CD14-positive monocyte (primary cell): ENCODE results near the gene CLEC2B. TPM values are rescaled to one million over a fixed set of nuclear protein-coding genes. Genes with fewer than 3 reads are reported as not detected.
A peak's percentile ranks its signal among the peaks of the same experiment; 100 is the strongest.

ENCODE experiments used
- DNase-seq, 3 donors: peaks; one replicate each; pipeline ENCODE4 v3.0.0-alpha.2; 2011 to 2022
- H2AFZ ChIP-seq: 2 replicates; pipeline ENCODE4 v1.6.0; 2012; ENCODE audit warnings: mild to moderate bottlenecking, low read depth, low read length, inconsistent platforms; ENCODE audit not compliant: insufficient read depth, poor library complexity, severe bottlenecking
- H3K27ac ChIP-seq, 2 donors: 1 replicate in 1 of 2; 2 replicates in 1 of 2; pipeline ENCODE4 v1.5.1; 2012 to 2013; ENCODE audit warnings: low read length in 2 of 2, control low read depth in 1 of 2, inconsistent platforms in 1 of 2, low read depth in 1 of 2, mild to moderate bottlenecking in 1 of 2
- H3K27me3 ChIP-seq, 2 donors: one replicate each; pipeline versions ENCODE4 v1.6.0 to v1.6.1; 2011 to 2013; ENCODE audit warnings: low read length in 2 of 2; ENCODE audit not compliant: control insufficient read depth in 2 of 2, insufficient read depth in 2 of 2
- H3K36me3 ChIP-seq, 2 donors: replicated peaks in 1 of 2; 1 replicate in 1 of 2; 2 replicates in 1 of 2; pipeline versions ENCODE4 v1.5.1 to v1.6.1; 2012 to 2013; ENCODE audit warnings: low read length in 2 of 2, control low read depth in 1 of 2, inconsistent platforms in 1 of 2, mild to moderate bottlenecking in 1 of 2; ENCODE audit not compliant: insufficient read depth in 2 of 2, control insufficient read depth in 1 of 2
- H3K4me1 ChIP-seq, 2 donors: 1 replicate in 1 of 2; 2 replicates in 1 of 2; pipeline versions ENCODE4 v1.5.1 to v1.6.1; 2012 to 2013; ENCODE audit warnings: low read length in 2 of 2, control low read depth in 1 of 2, inconsistent platforms in 1 of 2, mild to moderate bottlenecking in 1 of 2, moderate library complexity in 1 of 2; ENCODE audit not compliant: insufficient read depth in 2 of 2, control insufficient read depth in 1 of 2
- H3K4me2 ChIP-seq: replicated peaks from 2 replicates; pipeline ENCODE3; 2012; ENCODE audit warnings: low read length, moderate library complexity, mild to moderate bottlenecking; ENCODE audit not compliant: poor library complexity, severe bottlenecking; ENCODE audit errors: extremely low read depth
- H3K4me3 ChIP-seq, 3 experiments: fragments of 200-600 bp in 1 of 3; sonication (generic) in 1 of 3; replicated peaks in 1 of 3; 1 replicate in 2 of 3; 2 replicates in 1 of 3; pipeline ENCODE4 v1.5.1; 2011 to 2013; ENCODE audit warnings: low read length in 3 of 3, mild to moderate bottlenecking in 3 of 3, control low read depth in 2 of 3, low read depth in 2 of 3, inconsistent platforms in 1 of 3, moderate library complexity in 1 of 3
- H3K79me2 ChIP-seq: 2 replicates; pipeline ENCODE4 v1.6.0; 2012; ENCODE audit warnings: mild to moderate bottlenecking, control low read depth, inconsistent platforms, low read length, moderate library complexity; ENCODE audit not compliant: insufficient read depth
- H3K9ac ChIP-seq: 2 replicates; pipeline ENCODE4 v1.6.0; 2017; ENCODE audit warnings: low read length, mild to moderate bottlenecking; ENCODE audit not compliant: insufficient read depth, poor library complexity, severe bottlenecking
- H3K9me3 ChIP-seq, 2 donors: replicated peaks in 1 of 2; 1 replicate in 1 of 2; 2 replicates in 1 of 2; pipeline versions ENCODE4 v1.5.1 to v1.6.1; 2012 to 2013; ENCODE audit warnings: low read length in 2 of 2, control low read depth in 1 of 2; ENCODE audit not compliant: control insufficient read depth in 1 of 2, insufficient read depth in 1 of 2
- H4K20me1 ChIP-seq: 2 replicates; pipeline ENCODE4 v1.6.0; 2012; ENCODE audit warnings: mild to moderate bottlenecking, low read length, control low read depth, moderate library complexity; ENCODE audit not compliant: insufficient read depth
- H3K27ac Mint-ChIP-seq, 7 donors: one replicate each; pipeline ENCODE4 v1.8.0; 2020; ENCODE audit warnings: mild to moderate bottlenecking in 7 of 7, mixed read lengths in 7 of 7, moderate library complexity in 6 of 7, inconsistent platforms in 2 of 7
- H3K27me3 Mint-ChIP-seq, 3 donors: one replicate each; pipeline ENCODE4 v1.8.0; 2021 to 2022; ENCODE audit warnings: low read depth in 3 of 3, mild to moderate bottlenecking in 3 of 3, mixed read lengths in 3 of 3, moderate library complexity in 3 of 3, inconsistent platforms in 1 of 3
- H3K36me3 Mint-ChIP-seq, 2 donors: one replicate each; pipeline ENCODE4 v1.8.0; 2020; ENCODE audit warnings: mixed read lengths in 2 of 2, inconsistent platforms in 1 of 2, mild to moderate bottlenecking in 1 of 2
- H3K4me1 Mint-ChIP-seq: one replicate; pipeline ENCODE4 v1.8.0; 2020; ENCODE audit warnings: mild to moderate bottlenecking, mixed read lengths
- H3K4me3 Mint-ChIP-seq, 2 donors: one replicate each; pipeline ENCODE4 v1.8.0; 2020; ENCODE audit warnings: mild to moderate bottlenecking in 2 of 2, mixed read lengths in 2 of 2, moderate library complexity in 1 of 2
- H3K9me3 Mint-ChIP-seq, 7 donors: one replicate each; pipeline ENCODE4 v1.8.0; 2020 to 2022; ENCODE audit warnings: mixed read lengths in 7 of 7, mild to moderate bottlenecking in 6 of 7, moderate library complexity in 6 of 7, inconsistent platforms in 2 of 7
- WGBS: methylation state at CpG from one replicate; pipeline ENCODE4 v1.1.5; 2013; ENCODE audit warnings: missing lambda C conversion rate; ENCODE audit not compliant: insufficient coverage; 5-methylcytosine and 5-hydroxymethylcytosine counted together
- intact Hi-C, 2 donors: fragments of 100-400 bp; cut with micrococcal nuclease; formaldehyde crosslinking; loops; one replicate each; pipeline versions ENCODE4 v1.15.0 to v1.15.1; 2023
- polyA plus RNA-seq, 3 donors: library from polyadenylated mRNA; depleted of rRNA in 1 of 3; unstranded in 2 of 3; stranded (reverse) in 1 of 3; fragments of 300-500 nt in 2 of 3; fragments of >200 nt in 1 of 3; fragmentation: Illumina TruSeq in 2 of 3; gene quantifications; 1 replicate in 2 of 3; 2 replicates in 1 of 3; pipeline ENCODE4 v1.2.3, GENCODE V29; 2012 to 2021
- TF ChIP-seq, protein P1 (sequence below): fragments of 200-600 bp; IDR thresholded peaks from one replicate; pipeline ENCODE4 v1.8.0; 2022; ENCODE audit warnings: antibody characterized with exemption, mild to moderate bottlenecking

The CLEC2B gene
- polyA plus RNA-seq, 3 donors: 52.1 to 80.3 (median 59.4) TPM

DNA sequence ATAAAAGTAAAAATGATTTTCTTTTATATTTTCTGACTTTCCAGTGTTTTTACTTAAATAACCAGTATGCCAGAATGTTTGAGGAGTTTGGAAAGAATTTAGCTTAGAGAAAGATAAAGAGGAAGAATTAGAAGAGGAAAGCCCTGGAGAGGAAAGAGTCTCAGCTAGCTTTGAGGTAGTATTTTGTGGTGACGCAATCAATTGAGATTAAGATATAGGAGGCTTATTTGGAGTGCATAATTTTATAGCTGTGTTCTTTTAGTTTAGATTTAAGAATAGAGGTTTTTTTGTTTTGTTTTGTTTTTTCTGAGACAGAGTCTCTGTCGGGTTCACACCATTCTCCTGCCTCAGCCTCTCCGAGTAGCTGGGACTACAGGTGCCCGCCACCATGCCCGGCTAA, 18.1 kb downstream of the CLEC2B start:
- intact Hi-C loops: no loop called here
- TF ChIP-seq, protein P1, sequence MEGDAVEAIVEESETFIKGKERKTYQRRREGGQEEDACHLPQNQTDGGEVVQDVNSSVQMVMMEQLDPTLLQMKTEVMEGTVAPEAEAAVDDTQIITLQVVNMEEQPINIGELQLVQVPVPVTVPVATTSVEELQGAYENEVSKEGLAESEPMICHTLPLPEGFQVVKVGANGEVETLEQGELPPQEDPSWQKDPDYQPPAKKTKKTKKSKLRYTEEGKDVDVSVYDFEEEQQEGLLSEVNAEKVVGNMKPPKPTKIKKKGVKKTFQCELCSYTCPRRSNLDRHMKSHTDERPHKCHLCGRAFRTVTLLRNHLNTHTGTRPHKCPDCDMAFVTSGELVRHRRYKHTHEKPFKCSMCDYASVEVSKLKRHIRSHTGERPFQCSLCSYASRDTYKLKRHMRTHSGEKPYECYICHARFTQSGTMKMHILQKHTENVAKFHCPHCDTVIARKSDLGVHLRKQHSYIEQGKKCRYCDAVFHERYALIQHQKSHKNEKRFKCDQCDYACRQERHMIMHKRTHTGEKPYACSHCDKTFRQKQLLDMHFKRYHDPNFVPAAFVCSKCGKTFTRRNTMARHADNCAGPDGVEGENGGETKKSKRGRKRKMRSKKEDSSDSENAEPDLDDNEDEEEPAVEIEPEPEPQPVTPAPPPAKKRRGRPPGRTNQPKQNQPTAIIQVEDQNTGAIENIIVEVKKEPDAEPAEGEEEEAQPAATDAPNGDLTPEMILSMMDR: no peak
- no peaks in the 10 kb centered on the region for H3K79me2 ChIP-seq
- peaks cover 0 to 3% of the 10 kb centered on the region in 2 donors for H3K9me3 ChIP-seq
- H2AFZ ChIP-seq: no peak overlapping the region
- H3K9ac ChIP-seq: no peak overlapping the region
- peaks cover 7% of the 10 kb centered on the region for H4K20me1 ChIP-seq
- no peak overlapping the region for H3K27ac ChIP-seq
- Mint-ChIP-seq H3K9me3 (peaks cover 7 to 32% (median 17%) of the 10 kb centered on the region in 7 donors), H3K27ac (no peak overlapping the region), H3K27me3 (no peaks in the 10 kb centered on the region), H3K4me1 (peaks cover 11% of the 10 kb centered on the region), H3K36me3 (peaks cover 42 to 49% of the 10 kb centered on the region in 2 donors), H3K4me3 (no peak overlapping the region)
- peaks cover 25 to 41% of the 10 kb centered on the region in 2 donors for H3K36me3 ChIP-seq
- H3K27me3 ChIP-seq: no peaks in the 10 kb centered on the region
- no peak overlapping the region for H3K4me3 ChIP-seq
- no peak for DNase-seq
- 78% methylated on average over 1 of the region's 5 CpGs for WGBS
- peaks cover 0 to 2% of the 10 kb centered on the region in 2 donors for H3K4me1 ChIP-seq
- no peak overlapping the region for H3K4me2 ChIP-seq

DNA sequence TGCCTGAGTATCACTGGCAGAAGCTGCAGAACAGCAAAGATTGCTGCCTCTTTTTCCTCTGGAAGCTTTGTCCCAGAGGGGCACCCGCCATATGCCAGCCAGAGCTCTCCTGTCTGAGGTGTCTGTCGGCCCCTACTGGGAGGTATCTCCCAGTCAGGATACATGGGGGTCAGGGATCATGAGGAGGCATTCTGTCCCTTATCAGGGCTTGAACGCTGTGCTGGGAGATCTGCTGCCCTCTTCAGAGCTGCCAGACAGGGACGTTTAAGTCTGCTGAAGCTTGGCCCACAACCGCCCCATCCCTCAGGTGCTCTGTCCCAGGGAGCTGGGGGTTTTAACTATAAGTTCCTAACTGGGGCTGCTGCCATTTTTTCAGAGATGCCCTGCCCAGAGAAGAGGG, 20.3 kb downstream of the CLEC2B start:
- Histone ChIP-seq H3K4me3 (no peak overlapping the region), H3K4me1 (no peaks in the 10 kb centered on the region), H3K9me3 (peaks cover 0 to 3% of the 10 kb centered on the region in 2 donors), H3K27me3 (no peaks in the 10 kb centered on the region), H3K27ac (no peak overlapping the region), H3K4me2 (no peak overlapping the region), H2AFZ (no peak overlapping the region), H4K20me1 (peaks cover 7% of the 10 kb centered on the region), H3K36me3 (peaks cover 14 to 24% of the 10 kb centered on the region in 2 donors), H3K9ac (no peak overlapping the region), H3K79me2 (no peaks in the 10 kb centered on the region)
- Mint-ChIP-seq H3K27ac (peak overlapping the region in 1 of 7 donors; percentile 57), H3K27me3 (no peaks in the 10 kb centered on the region), H3K4me3 (no peak overlapping the region), H3K4me1 (peaks cover 8% of the 10 kb centered on the region), H3K36me3 (peaks cover 25 to 30% of the 10 kb centered on the region in 2 donors), H3K9me3 (peaks cover 7 to 38% (median 17%) of the 10 kb centered on the region in 7 donors)
- TF ChIP-seq, protein P1: no peak
- WGBS: 95% methylated on average over 4 of the region's 5 CpGs
- intact Hi-C loops: no loop called here
- no peak for DNase-seq
